ENCODE data around the gene THAP2.

DNA sequence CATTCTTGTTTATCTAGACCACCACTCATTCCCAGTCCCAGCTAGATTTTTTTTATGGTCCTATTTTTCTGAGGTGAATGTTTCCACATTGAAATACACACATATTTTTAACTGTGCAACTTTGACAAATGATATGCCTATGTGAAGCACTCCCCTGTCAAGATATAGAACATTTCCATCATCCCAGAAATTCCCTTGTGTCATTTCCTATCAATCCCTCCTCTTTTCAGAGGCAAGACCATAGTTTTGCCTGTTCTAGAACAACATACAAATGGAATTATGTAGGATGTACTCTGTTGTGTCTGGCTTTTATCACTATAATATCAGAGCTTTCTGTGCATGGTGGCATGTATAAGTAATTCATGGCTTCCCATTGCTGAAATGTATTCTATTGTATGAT, 54.5 kb downstream of the THAP2 start:
- TF ChIP-seq POLR2A (IDR thresholded peaks at IDR 0.05; ENCODE audit: low read length), result no peak
- no peak for TF ChIP-seq GATA1 (IDR thresholded peaks at IDR 0.05; ENCODE audit: low read depth, low read length)

Measured in erythroblast (primary cell).